GM19239 (cell line): Measurements from ENCODE around the gene RAB11A.

Experiments used
- DNase-seq: peaks from one replicate; pipeline ENCODE4 v3.0.0; 2011; ENCODE audit warnings: low spot score; ENCODE audit not compliant: insufficient read length
- FAIRE-seq: peaks from 2 replicates; lab custom pipeline; 2011; peaks lifted over from hg19 to GRCh38; lab: Jason Lieb, UNC

The RAB11A gene

GRCh38 chr15:65914386-65914785 is 45.1 kb downstream of the RAB11A start:
- DNase-seq (no peak), FAIRE-seq (no peak)

DNA sequence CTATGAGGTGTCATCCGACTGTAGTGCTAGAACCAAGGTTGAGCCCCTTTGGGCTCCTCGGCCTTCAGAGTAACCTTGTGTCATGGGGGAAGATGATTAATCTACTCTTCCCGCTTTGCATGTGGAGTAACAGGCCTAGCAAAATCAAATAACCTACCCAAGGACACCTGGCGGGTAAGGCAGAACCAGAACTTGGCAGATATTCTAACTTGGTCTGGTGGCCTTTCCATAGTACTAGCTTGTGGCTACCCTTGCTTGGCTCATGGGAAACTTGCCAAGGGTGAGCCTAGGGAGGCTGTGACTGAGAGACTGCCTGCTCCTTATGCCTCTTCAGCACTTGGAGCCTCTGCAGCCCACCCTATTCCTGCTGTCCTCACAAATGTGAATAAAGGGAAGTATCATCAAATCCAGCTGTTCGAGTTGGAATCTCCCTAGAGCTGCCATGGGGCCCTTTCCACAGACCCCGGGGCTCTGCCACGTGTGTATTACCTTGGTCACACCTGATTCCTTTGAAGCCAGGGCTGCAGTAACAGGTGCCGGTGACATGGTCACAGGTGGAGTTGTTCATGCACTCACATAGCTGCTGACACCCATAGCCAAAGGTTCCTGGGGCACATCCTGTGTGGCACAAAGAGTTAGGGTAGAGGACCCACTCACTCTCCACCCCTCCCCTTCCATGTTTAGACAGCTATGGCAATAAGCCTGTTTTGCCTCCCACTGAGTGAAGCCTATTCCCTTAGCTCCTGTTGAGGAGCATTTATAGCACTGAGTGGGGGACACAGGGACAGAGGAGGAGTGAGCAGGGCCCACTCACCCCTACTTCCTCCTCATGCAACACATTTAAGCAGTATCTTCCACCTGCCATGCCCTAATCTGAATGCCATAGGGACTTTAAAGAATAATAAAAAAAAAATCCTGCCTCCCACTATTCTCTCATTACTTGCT is 46.0 kb downstream of the RAB11A start:
- FAIRE-seq (no peak), DNase-seq (no peak)

DNA sequence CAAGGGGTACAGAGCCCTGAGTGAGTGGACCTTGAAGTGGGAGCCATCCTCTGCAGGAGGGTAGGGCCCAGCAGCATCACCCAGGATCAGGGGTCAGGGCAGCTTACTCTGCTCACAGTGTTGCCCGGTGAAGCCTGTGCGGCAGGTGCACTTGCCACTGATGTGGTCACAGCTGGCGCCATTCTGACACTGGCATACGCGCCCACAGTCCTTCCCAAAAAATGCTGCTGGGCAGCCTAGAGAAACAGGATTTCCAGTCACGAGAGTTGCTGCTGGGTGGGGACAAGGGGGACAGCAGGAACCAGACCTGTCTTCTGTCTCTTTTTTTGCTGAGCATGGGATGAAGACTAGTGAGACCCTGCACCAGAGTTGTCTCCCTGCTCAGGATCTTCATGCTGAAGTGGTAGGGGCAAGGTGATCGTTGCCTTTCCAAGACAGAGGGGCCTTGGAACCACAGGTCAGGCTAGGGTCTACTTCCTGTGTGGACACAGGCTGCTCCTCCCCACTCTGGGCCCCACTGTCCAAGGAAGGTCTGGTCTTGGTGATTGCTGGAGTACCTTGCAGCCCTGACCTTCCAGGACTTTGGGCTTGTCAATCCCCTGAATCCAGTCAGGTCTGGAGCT is 46.9 kb downstream of the RAB11A start:
- DNase-seq: no peak

DNA sequence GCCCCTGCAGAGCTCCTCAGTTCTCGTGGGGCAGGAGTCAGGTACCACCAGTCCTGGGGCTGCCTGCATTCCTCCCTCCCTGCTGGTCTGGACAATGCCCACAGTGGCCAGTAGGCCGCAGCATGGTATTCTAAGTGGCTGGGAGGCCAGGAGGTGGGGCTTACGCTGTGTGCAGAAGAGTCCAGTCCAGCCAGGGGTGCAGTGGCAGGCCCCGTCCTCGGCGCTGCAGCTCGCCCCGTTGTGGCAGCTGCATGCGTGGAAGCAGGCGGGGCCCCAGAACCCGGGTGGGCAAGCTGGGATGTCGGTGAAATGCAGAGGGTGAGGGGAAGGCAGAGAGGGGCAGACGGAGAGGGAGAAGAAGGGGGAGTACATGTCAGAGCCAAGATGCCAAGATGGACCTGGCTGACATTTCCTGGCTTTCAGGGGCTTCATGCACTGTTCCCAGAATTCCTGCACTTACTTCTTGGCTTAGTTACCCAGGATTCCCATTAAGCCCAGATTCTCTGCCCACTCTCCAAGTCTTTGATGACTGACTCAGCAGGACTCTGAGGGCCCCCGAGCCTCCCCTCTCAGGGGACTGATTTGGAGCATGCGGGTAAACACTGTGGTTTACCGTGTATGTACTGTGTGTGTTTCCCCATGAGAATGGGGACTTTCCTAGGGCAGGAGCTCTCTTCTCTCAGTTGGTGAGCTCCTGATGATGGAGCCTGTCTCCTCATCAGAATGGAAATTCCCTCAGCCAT is 47.5 kb downstream of the RAB11A start:
- FAIRE-seq (peak; percentile 90), DNase-seq (peak; percentile 60)

More for the DNA sequence above, 46.9 kb downstream of the RAB11A start:
- no peak for FAIRE-seq

DNA sequence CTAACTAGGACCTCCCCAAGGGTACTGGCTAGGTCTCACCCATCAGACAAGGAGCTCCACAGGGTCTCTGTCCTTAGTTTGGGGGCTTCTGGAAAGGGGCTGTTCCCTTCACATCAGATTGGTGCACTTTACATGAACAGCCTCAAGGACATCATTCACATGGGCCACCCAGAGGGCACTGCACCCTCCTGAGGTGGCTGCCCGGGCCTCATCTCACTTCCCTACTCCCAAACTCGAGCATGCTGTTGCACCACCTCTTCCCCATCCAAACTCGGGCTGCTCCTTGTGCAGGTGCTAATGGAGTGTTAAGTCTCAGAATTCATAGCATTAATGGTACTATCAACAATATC is 48.1 kb downstream of the RAB11A start:
- no peak for DNase-seq
- no peak for FAIRE-seq

GRCh38 chr15:65917936-65918335 is 48.6 kb downstream of the RAB11A start:
- FAIRE-seq: no peak
- DNase-seq: no peak

- FAIRE-seq: peak; percentile 94
- DNase-seq: no peak
Observed at GRCh38 chr15:65918357-65918920, 49.1 kb downstream of the RAB11A start.

- FAIRE-seq: no peak
- no peak for DNase-seq
Observed at GRCh38 chr15:65918945-65919344, 49.7 kb downstream of the RAB11A start.

DNA sequence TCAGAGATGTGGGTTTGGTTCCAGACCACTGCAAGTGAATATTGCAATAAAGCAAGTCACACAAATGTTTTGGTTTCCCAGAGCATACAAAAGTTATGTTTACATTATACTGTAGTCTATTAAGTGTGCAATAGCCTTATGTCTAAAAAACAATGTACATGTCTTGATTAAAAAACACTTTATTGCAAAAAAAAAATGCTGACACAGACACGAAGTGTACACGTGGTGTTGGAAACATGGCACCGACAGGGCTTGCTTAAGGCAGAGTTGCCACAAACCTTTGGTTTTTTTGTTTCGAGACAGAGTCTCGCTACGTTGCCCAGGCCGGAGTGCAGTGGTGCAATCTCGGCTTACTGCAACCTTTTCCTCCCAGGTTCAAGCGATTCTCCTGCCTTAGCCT is 50.1 kb downstream of the RAB11A start:
- FAIRE-seq (no peak), DNase-seq (no peak)

DNA sequence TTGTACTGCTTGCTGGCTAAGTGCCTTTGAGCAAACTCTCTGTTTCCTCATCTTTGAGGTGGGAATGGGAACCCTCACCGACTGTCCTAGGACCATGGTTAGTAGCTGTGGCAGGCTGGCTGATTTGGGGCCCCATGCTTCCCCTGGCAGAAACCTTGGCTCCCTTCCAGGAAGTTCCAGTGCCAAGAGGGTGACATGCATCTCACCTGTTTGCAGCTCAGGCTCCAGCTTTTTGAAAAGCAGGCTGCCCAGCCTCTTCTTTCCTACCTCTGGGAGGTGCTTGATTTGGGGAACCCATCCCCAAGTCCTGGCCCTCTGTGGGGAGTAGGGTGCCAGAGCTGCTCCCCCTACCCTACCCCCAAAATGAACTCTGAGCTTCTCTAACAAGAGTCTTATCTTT is 50.8 kb downstream of the RAB11A start:
- peak; percentile 18 for FAIRE-seq
- DNase-seq: no peak

DNA sequence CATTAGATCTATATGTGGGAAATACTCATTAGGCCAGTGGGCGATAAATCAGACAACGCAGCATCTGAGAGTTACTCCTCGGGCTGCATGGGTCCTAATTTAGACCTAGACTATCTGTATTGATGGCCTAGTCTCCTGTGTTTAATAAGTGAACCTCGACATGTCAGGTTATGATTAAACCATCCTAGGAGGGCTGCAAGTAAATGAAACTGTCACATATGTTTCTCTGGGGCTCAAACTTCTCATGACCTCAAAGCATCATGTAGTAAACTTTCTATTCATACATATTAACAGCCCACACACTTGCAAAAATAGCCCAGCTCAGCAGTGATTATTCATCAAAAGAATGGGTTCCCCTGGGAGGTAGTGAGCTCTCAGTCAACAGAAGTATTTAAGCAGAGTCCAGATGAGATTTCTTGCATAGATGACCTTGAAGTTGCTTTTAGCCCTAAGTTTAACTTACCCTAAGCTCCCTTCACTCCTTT is 51.6 kb downstream of the RAB11A start:
- DNase-seq (no peak), FAIRE-seq (peak; percentile 93)

GRCh38 chr15:65921780-65922179 is 52.5 kb downstream of the RAB11A start:
- no peak for DNase-seq
- peak; percentile 86 for FAIRE-seq

DNA sequence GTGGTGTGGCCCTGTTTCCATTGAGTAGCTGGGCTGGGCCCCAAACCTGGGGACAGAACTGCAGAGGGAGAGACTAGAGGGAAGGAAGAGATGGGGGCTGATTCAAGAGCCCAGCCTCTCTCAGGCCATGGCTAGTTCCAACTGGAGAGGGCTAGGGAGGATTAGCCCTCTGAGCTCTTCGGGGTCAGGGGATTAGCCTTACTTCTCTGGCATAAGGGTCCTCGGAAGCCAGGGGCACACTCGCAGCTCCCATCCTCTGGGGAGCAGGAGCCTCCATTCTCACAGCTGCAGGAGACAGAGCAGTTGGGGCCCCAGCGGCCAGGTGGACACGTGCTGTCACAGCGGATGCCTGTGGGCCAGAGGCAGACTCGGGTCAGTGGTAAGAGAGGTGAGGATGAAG is 53.3 kb downstream of the RAB11A start:
- DNase-seq (no peak), FAIRE-seq (no peak)

DNA sequence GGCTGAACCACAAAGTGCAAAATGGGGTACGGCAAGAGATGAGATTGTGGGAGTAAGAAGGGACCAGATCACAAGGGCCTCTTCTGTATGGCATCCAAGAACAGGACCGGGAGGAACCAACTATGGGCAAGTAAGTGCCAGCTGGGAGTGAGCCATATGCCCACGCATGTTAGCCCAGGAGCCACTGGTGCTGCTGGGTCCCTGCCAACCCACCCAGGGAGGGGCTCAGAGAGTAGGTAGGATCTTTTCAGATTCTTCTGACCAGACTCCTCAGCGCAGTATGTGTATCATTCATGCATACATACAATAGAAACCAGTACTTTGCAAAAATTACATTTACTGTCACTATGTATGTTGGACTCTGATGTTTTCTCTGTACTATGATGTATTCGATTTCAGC is 54.0 kb downstream of the RAB11A start:
- DNase-seq (no peak), FAIRE-seq (no peak)

- FAIRE-seq: no peak
Observed at GRCh38 chr15:65924004-65924403, 54.7 kb downstream of the RAB11A start.

GRCh38 chr15:65925338-65925737 is 56.0 kb downstream of the RAB11A start:
- FAIRE-seq (no peak), DNase-seq (no peak)

More at GRCh38 chr15:65924004-65924403, 54.7 kb downstream of the RAB11A start:
- DNase-seq: no peak

DNA sequence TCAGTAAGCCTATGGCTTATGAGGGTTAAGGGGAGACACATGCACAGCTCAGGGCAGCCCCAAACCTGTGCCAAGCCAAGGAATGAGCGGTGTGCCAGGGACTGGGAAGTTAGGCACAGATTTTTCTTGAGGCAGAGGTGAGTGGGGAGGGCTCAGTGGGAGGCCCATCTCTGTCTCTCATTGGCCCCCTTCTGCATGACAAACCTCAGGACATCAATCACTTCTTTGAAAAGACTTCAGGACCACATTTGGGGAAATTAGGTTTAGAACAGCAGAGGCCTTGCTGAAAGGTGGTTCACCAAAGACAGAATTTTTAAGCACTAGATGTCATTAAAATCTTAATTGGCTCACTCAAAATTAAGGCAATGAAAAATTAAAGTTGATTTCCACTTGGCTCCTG is 57.2 kb downstream of the RAB11A start:
- FAIRE-seq (no peak), DNase-seq (no peak)

GRCh38 chr15:65926899-65927298 is 57.6 kb downstream of the RAB11A start:
- FAIRE-seq (no peak), DNase-seq (peak; percentile 50)

- FAIRE-seq (no peak), DNase-seq (no peak)
Observed at GRCh38 chr15:65927545-65927944, 58.3 kb downstream of the RAB11A start.

DNA sequence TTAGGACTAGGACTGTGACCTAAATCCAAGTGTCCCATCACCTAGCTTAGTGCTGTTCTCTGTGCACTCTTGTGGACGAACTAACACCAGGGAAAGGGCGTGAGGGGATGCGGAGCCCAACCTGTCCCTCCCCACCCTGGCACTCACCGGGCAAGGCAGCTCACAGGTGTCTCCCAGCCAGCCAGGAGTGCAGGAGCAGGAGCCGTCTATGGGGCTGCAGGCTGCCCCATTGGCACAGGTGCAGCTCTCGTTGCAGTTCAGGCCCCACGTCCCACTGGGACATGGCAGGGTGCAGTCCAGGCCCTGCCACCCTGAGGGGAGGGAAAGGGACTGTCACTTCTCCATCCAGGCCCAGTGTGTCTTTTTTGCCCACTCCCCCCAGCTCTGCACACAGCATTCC is 60.3 kb downstream of the RAB11A start:
- DNase-seq: no peak
- FAIRE-seq: no peak
